Neural cell (in vitro differentiated cells): ENCODE data around the gene SENP2. TPM values are rescaled to one million over a fixed set of nuclear protein-coding genes. Genes with fewer than 3 reads are reported as not detected.

Experiments
- H2AFZ ChIP-seq: fragments of 200-600, 300-800 bp; sonication (generic), shearing (Covaris generic); 2 replicates; pipeline ENCODE4 v1.6.0; 2014; ENCODE audit warnings: low read depth, mild to moderate bottlenecking, antibody characterized with exemption, low read length, moderate library complexity
- H3F3A ChIP-seq: fragments of 200-600 bp; shearing (Covaris generic); 2 replicates; pipeline ENCODE4 v1.6.1; 2016; ENCODE audit warnings: mild to moderate bottlenecking, moderate library complexity, mixed read lengths, antibody characterized with exemption, low read length; ENCODE audit not compliant: insufficient read depth, poor library complexity, severe bottlenecking
- H3K27ac ChIP-seq: fragments of 200-600, 300-800 bp; sonication (generic), shearing (Covaris generic); 2 replicates; pipeline ENCODE4 v1.5.1; 2014; ENCODE audit warnings: mild to moderate bottlenecking, low read length, moderate library complexity
- H3K27me3 ChIP-seq: fragments of 300-800, 200-600 bp; sonication (generic), shearing (Covaris generic); 2 replicates; pipeline ENCODE4 v1.6.0; 2014; ENCODE audit warnings: mild to moderate bottlenecking, low read depth, low read length, moderate library complexity; ENCODE audit not compliant: insufficient read depth
- H3K36me3 ChIP-seq: fragments of 300-800, 200-600 bp; sonication (generic), shearing (Covaris generic); 2 replicates; pipeline ENCODE4 v1.5.1; 2014; ENCODE audit warnings: mild to moderate bottlenecking, antibody characterized with exemption, low read length, moderate library complexity; ENCODE audit not compliant: insufficient read depth
- H3K4me2 ChIP-seq: fragments of 300-800, 200-600 bp; sonication (generic), shearing (Covaris generic); 2 replicates; pipeline ENCODE4 v1.6.0; 2014; ENCODE audit warnings: mild to moderate bottlenecking, low read length
- H3K4me3 ChIP-seq: fragments of 300-800, 200-600 bp; sonication (generic), shearing (Covaris generic); 2 replicates; pipeline ENCODE4 v1.5.1; 2014; ENCODE audit warnings: mild to moderate bottlenecking, low read length, moderate library complexity
- H3K79me2 ChIP-seq: fragments of 200-600 bp; shearing (Covaris generic); replicated peaks from 2 replicates; pipeline ENCODE4 v1.6.0; 2014; ENCODE audit warnings: mild to moderate bottlenecking, low read length, moderate library complexity; ENCODE audit not compliant: insufficient read depth
- H3K9ac ChIP-seq: fragments of 300-800, 200-600 bp; sonication (generic), shearing (Covaris generic); 2 replicates; pipeline ENCODE4 v1.6.1; 2016; ENCODE audit warnings: mild to moderate bottlenecking, low read length, mixed read lengths
- H3K9me2 ChIP-seq: fragments of 200-600 bp; shearing (Covaris generic); 2 replicates; pipeline ENCODE4 v1.6.1; 2016; ENCODE audit warnings: mild to moderate bottlenecking, low read length, mixed read lengths; ENCODE audit not compliant: insufficient read depth
- H3K9me3 ChIP-seq: fragments of 200-600, 300-800 bp; sonication (generic), shearing (Covaris generic); 2 replicates; pipeline ENCODE4 v1.6.1; 2016; ENCODE audit warnings: mild to moderate bottlenecking, mixed run types, low read length, moderate library complexity, mixed read lengths
- H4K20me1 ChIP-seq: fragments of 200-600 bp; shearing (Covaris generic); 2 replicates; pipeline ENCODE4 v1.6.1; 2016; ENCODE audit warnings: mild to moderate bottlenecking, mixed run types; ENCODE audit not compliant: insufficient read depth
- EP300 ChIP-seq: fragments of 450-650 bp; conservative IDR thresholded peaks from 2 replicates; pipeline ENCODE4 v1.6.1; 2014; ENCODE audit warnings: antibody characterized with exemption, mild to moderate bottlenecking, moderate library complexity; ENCODE audit not compliant: poor library complexity, severe bottlenecking
- EZH2 ChIP-seq: fragments of 200-600, 300-800 bp; shearing (Covaris generic), sonication (generic); IDR thresholded peaks from 2 replicates; pipeline ENCODE4 v1.6.1; 2014; ENCODE audit warnings: antibody characterized with exemption, low read length, borderline replicate concordance, mild to moderate bottlenecking; ENCODE audit not compliant: insufficient read depth, poor library complexity, severe bottlenecking
- MXI1 ChIP-seq: fragments of 450-650 bp; conservative IDR thresholded peaks from 2 replicates; pipeline ENCODE4 v1.6.1; 2014; ENCODE audit warnings: antibody characterized with exemption, mild to moderate bottlenecking; ENCODE audit not compliant: poor library complexity, severe bottlenecking
- POLR2AphosphoS5 ChIP-seq: IDR thresholded peaks from 2 replicates; pipeline ENCODE4 v1.6.1; 2012
- RAD21 ChIP-seq: fragments of 450-650 bp; conservative IDR thresholded peaks from 2 replicates; pipeline ENCODE4 v1.6.1; 2014; ENCODE audit warnings: antibody characterized with exemption, mild to moderate bottlenecking, moderate library complexity
- REST ChIP-seq: IDR thresholded peaks from 2 replicates; pipeline ENCODE4 v1.6.1; 2012; ENCODE audit warnings: borderline replicate concordance
- SMC3 ChIP-seq: fragments of 450-650 bp; conservative IDR thresholded peaks from 2 replicates; pipeline ENCODE4 v1.6.1; 2014; ENCODE audit warnings: antibody characterized with exemption, mild to moderate bottlenecking, moderate library complexity; ENCODE audit not compliant: poor library complexity
- TAF1 ChIP-seq: IDR thresholded peaks from 2 replicates; pipeline ENCODE4 v1.6.1; 2012; ENCODE audit warnings: low read depth
- polyA plus RNA-seq: library from polyadenylated mRNA; depleted of rRNA; stranded (reverse); fragments of >200 nt; gene quantifications from 2 replicates; pipeline ENCODE4 v1.2.3, GENCODE V29; 2014
- TF ChIP-seq, protein P1 (sequence below): fragments of 450-650 bp; IDR thresholded peaks from 2 replicates; pipeline ENCODE4 v1.5.1; 2014; ENCODE audit warnings: antibody characterized with exemption, mild to moderate bottlenecking, moderate library complexity; ENCODE audit not compliant: poor library complexity, severe bottlenecking

The SENP2 gene
- polyA plus RNA-seq, 1 donor from 2014 or later: 40.1 TPM

GRCh38 chr3:185657691-185658503 lies 71.8 kb downstream of the SENP2 start:
- no peak overlapping the region for H3K9ac ChIP-seq
- no peaks in the 10 kb centered on the region for H3F3A ChIP-seq
- TF ChIP-seq TAF1 (no peak), MXI1 (no peak), EP300 (no peak), RAD21 (no peak), POLR2AphosphoS5 (no peak), REST (no peak), SMC3 (no peak), EZH2 (no peak)
- TF ChIP-seq, protein P1, sequence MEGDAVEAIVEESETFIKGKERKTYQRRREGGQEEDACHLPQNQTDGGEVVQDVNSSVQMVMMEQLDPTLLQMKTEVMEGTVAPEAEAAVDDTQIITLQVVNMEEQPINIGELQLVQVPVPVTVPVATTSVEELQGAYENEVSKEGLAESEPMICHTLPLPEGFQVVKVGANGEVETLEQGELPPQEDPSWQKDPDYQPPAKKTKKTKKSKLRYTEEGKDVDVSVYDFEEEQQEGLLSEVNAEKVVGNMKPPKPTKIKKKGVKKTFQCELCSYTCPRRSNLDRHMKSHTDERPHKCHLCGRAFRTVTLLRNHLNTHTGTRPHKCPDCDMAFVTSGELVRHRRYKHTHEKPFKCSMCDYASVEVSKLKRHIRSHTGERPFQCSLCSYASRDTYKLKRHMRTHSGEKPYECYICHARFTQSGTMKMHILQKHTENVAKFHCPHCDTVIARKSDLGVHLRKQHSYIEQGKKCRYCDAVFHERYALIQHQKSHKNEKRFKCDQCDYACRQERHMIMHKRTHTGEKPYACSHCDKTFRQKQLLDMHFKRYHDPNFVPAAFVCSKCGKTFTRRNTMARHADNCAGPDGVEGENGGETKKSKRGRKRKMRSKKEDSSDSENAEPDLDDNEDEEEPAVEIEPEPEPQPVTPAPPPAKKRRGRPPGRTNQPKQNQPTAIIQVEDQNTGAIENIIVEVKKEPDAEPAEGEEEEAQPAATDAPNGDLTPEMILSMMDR: no peak
- H2AFZ ChIP-seq: no peak overlapping the region
- H3K4me3 ChIP-seq: no peak overlapping the region
- H3K36me3 ChIP-seq: peaks cover 9% of the 10 kb centered on the region
- no peaks in the 10 kb centered on the region for H3K9me2 ChIP-seq
- no peaks in the 10 kb centered on the region for H3K9me3 ChIP-seq
- no peak overlapping the region for H3K27ac ChIP-seq
- no peak overlapping the region for H3K4me2 ChIP-seq
- H3K79me2 ChIP-seq: no peaks in the 10 kb centered on the region
- H4K20me1 ChIP-seq: no peaks in the 10 kb centered on the region
- H3K27me3 ChIP-seq: no peaks in the 10 kb centered on the region

- no peak overlapping the region for H3K4me3 ChIP-seq
- H3K36me3 ChIP-seq: peaks cover 9% of the 10 kb centered on the region
- TF ChIP-seq EZH2: no peak
- TF ChIP-seq POLR2AphosphoS5: no peak
- no peak for TF ChIP-seq RAD21
- no peak for TF ChIP-seq TAF1
- no peak for TF ChIP-seq MXI1
- TF ChIP-seq SMC3: no peak
- no peak for TF ChIP-seq REST
- no peak for TF ChIP-seq EP300
- TF ChIP-seq, protein P1: no peak
- no peak overlapping the region for H2AFZ ChIP-seq
- H3K9me2 ChIP-seq: no peaks in the 10 kb centered on the region
- H3K27ac ChIP-seq: no peak overlapping the region
- no peaks in the 10 kb centered on the region for H3K9me3 ChIP-seq
- H3K4me2 ChIP-seq: no peak overlapping the region
- no peak overlapping the region for H3K9ac ChIP-seq
- H3K79me2 ChIP-seq: no peaks in the 10 kb centered on the region
- no peaks in the 10 kb centered on the region for H3K27me3 ChIP-seq
- no peaks in the 10 kb centered on the region for H4K20me1 ChIP-seq
- no peaks in the 10 kb centered on the region for H3F3A ChIP-seq
Observed at GRCh38 chr3:185658504-185658912, 72.4 kb downstream of the SENP2 start.
